ENCODE measurements around the gene TTC39B.

TTC39B gene

DNA sequence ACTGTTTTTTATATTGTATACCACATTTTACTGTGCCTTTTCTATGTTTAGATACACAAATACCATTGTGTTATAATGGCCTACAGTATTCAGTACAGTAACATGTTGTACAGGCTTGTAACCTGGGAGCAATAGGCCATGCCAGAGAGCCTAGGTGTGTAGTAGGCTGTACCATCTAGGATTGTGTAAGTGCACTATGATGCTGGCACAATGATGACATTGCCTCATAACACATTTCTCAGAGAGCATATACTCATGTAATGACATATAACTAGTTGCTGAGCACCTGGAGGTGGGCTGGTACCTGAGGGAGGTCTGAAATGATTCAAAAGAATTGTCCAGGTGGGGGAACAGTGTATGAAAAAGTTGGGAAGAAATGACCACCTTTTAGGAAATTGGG is 13.9 kb downstream of the TTC39B start:
- Mint-ChIP-seq H3K9me3 (no peaks in the 10 kb centered on the region), H3K4me1 (peaks cover 31% of the 10 kb centered on the region), H3K4me3 (no peak overlapping the region), H3K27me3 (ENCODE audit: low read depth) (peaks cover 1% of the 10 kb centered on the region), H3K36me3 (ENCODE audit: low read depth) (peaks cover 18% of the 10 kb centered on the region), H3K27ac (peak overlapping the region in 2 of 3 experiments; percentile 52 to 70)
- TF ChIP-seq, protein P1, sequence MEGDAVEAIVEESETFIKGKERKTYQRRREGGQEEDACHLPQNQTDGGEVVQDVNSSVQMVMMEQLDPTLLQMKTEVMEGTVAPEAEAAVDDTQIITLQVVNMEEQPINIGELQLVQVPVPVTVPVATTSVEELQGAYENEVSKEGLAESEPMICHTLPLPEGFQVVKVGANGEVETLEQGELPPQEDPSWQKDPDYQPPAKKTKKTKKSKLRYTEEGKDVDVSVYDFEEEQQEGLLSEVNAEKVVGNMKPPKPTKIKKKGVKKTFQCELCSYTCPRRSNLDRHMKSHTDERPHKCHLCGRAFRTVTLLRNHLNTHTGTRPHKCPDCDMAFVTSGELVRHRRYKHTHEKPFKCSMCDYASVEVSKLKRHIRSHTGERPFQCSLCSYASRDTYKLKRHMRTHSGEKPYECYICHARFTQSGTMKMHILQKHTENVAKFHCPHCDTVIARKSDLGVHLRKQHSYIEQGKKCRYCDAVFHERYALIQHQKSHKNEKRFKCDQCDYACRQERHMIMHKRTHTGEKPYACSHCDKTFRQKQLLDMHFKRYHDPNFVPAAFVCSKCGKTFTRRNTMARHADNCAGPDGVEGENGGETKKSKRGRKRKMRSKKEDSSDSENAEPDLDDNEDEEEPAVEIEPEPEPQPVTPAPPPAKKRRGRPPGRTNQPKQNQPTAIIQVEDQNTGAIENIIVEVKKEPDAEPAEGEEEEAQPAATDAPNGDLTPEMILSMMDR (IDR thresholded peaks at IDR 0.05; ENCODE audit: unreplicated experiment in 3 of 3): no peak

DNA sequence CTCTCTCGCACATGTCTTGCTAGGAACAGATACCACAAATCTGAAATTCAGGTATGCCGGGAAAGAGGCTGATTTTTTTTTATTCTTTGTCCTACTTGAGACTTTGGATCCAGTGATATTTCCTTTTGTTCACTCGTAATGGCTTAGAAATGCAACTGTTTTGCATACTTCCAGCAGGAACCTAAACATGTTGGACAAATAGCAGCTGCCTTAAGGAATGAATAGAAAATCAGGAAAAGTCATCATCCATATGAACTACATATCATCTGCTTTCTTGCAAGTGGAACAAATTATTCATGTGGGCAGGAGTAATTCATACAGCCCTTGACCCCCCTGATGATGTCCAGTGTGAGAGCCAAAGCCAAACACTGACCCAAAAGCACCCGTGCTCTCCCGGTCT is 17.4 kb downstream of the TTC39B start:
- no peak overlapping the region for H3K27ac Mint-ChIP-seq

DNA sequence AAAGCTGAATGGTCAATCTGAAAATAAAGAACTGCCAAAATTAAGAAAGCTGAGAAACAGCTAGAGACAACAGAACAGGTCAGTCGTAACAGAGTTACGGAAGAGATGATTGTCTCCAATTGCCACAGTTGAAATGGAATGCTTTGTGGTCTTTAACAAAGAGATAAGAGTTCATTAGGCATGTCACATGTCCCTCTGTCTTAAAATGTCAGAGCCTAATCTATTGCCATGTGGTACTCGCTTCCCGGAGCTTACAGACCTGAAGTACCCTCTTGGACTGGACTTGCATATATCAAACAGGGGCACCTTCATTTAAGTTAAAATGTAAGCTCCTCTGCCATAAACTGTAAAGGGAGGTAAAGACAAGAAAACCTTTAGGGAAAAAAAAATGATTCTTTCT is 19.7 kb downstream of the TTC39B start:
- H3K27me3 Mint-ChIP-seq (ENCODE audit: low read depth): peaks cover 3% of the 10 kb centered on the region
- H3K4me3 Mint-ChIP-seq: no peak overlapping the region
- H3K27ac Mint-ChIP-seq: no peak overlapping the region
- H3K4me1 Mint-ChIP-seq: no peaks in the 10 kb centered on the region
- peaks cover 13% of the 10 kb centered on the region for H3K9me3 Mint-ChIP-seq
- TF ChIP-seq, protein P1 (IDR thresholded peaks at IDR 0.05; ENCODE audit: unreplicated experiment in 3 of 3): no peak
- H3K36me3 Mint-ChIP-seq (ENCODE audit: low read depth): peaks cover 16% of the 10 kb centered on the region

More for the DNA sequence above, 17.4 kb downstream of the TTC39B start:
- Mint-ChIP-seq H3K4me3 (no peak overlapping the region), H3K36me3 (ENCODE audit: low read depth) (peaks cover 16% of the 10 kb centered on the region), H3K9me3 (peaks cover 13% of the 10 kb centered on the region), H3K4me1 (peaks cover 14% of the 10 kb centered on the region), H3K27me3 (ENCODE audit: low read depth) (peaks cover 3% of the 10 kb centered on the region)
- TF ChIP-seq, protein P1 (IDR thresholded peaks at IDR 0.05; ENCODE audit: unreplicated experiment in 3 of 3): no peak

DNA sequence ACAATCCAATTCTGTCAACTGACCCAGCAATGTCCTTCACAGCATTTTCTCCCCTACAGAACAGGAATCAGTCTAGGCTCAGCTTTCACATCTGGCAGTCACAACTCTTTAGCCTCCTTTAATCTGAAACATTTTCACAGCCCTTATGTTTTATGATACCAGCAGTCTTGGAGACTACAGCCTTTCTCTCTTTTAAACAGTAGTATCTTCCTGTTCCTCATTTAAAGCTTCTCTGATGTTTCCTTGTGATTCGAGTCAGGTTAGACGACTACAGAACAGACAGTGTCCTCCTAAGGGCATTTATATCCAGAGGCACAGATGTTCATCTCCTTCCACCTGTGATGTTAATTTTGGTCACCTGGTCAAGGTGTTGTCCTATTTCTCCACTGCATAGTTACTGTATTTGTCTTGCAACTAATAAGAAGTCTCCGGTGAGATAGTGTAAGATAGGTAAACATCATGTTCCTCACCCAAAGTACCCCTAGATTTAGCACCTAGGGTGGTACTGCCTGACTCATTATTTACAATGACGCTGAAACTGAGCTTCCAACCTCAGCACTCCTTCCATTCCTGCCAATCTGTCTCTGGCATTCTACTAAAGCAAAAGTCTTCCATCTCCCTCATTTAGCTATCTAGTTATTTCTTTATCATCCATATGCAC is 20.7 kb downstream of the TTC39B start:
- Mint-ChIP-seq H3K27me3 (ENCODE audit: low read depth) (peaks cover 3% of the 10 kb centered on the region), H3K4me3 (no peak overlapping the region), H3K27ac (no peak overlapping the region), H3K4me1 (no peaks in the 10 kb centered on the region), H3K36me3 (ENCODE audit: low read depth) (peaks cover 14% of the 10 kb centered on the region), H3K9me3 (peaks cover 13% of the 10 kb centered on the region)
- TF ChIP-seq, protein P1 (IDR thresholded peaks at IDR 0.05; ENCODE audit: unreplicated experiment in 3 of 3): no peak

DNA sequence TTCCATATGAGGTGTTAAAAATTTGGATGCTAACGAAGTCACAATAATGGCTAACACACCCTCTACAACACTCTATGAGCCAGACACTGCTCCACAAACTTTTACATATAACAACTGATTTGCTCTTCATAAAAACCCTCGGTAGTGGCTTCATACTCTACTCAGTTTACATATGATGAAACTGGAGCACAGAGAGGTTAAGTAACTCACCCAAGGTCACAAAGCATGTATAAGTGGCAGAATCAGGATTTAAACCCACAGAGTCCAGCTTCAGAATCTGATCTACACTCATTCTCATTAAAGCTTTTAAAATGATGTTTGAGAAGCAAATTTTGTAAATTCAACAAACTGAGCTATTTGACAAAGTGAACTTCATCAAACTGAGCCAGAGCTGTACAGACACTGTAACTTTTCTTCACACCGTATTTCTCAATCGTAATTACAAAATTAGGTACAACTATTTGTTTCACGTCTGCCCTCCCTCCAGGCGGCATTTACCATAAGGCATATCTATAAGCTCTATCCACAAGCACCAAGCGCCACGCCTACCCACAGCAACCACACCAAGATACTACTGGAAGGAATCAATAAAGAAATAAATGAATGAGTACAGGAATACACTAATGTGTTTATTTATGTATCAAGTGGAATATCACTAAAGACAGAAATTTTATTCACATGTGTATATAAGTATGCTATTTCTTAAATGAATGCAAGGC is 24.3 kb downstream of the TTC39B start:
- no peak overlapping the region for H3K27ac Mint-ChIP-seq
- peaks cover 8% of the 10 kb centered on the region for H3K4me1 Mint-ChIP-seq
- H3K27me3 Mint-ChIP-seq (ENCODE audit: low read depth): no peaks in the 10 kb centered on the region
- H3K36me3 Mint-ChIP-seq (ENCODE audit: low read depth): peaks cover 12% of the 10 kb centered on the region
- TF ChIP-seq, protein P1 (IDR thresholded peaks at IDR 0.05; ENCODE audit: unreplicated experiment in 3 of 3): no peak
- no peak overlapping the region for H3K4me3 Mint-ChIP-seq
- H3K9me3 Mint-ChIP-seq: peaks cover 13% of the 10 kb centered on the region

Data from nephron (organoid).